ENCODE measurements around the gene ENTPD2.
"Not testable (repeated sequence)": the region's sequence is repeated elsewhere in the genome, so short reads cannot be mapped to it uniquely, and the experiment has no call there.

Gene ENTPD2

DNA sequence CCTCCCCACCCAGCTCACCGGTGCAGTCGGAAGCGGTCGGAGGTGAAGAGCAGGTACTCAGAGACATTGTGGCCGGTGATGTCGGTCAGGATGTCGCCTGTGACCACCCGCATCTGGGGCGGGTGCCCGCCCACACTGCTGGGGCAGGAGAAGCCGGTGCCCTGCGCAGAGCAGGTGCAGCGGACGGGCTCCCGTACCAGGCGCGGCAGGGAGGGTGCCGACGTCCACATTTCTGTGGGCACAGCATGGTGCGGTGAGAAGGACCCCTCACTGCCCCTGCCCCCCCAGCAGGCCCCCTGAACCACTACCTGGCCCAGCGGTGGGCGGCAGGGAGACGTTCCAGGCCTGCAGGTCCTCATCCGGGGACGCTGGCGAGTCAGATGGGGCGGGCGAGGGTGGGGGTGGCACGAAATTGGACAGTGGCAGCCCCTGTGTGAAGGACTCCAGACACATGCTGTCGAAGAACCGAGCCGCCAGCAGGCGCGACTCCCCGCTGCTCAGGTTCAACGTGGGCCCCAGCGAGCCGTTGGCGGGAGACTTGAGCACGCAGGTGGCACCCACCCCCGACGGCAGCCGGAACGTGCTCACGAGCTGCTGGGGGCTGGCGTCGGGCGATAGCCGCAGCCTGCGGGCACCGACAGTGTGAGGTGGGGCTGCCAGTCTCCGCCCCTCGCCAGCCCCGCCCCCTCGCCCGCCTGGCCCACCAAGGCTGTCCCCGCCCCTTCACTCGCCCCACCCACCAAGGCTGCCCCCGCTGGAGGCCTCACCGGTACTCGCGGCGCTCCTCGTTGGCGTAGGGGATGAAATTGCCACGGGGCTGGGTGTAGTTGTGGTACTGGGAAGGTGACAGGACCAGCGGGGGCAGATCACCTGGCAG lies 40.9 kb downstream of the ENTPD2 start:
- no peak for DNase-seq

DNA sequence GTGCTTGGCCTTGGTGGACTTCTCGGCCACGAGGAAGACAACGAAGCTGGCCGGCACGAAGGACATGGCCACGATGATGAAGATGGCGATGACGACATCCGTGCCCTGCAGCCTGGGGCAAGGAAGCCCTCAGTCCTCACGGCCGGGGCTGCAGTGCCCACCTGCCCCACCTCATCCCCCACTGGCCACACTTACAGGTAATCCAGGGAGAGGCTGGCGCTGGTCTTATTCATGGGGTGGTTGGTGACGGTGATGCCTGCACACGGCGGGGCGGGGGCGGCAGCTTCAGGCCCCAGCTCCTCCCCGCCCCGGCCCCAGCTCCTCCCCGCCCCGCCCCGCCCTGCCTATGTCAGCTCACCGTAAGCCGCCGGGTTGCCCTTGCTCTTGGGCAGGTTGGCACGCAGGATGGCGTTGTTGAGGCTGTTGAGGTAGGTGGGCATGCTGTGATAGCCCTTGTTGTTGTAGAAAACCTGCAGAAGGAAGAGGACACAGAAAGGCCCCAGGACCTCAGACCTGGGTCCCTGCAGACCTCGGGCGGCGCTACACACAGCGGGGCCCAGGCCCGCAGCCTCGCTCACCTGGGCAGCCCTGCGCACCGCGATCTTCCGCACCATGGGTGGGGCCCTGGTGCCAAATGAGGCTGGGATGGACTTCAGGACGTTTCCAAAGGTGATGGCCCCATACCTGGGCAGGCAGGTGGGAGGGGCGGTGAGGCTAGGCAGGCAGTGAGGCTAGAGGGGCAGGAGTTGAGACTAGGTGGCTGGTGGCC lies 41.8 kb downstream of the ENTPD2 start:
- no peak for DNase-seq

DNA sequence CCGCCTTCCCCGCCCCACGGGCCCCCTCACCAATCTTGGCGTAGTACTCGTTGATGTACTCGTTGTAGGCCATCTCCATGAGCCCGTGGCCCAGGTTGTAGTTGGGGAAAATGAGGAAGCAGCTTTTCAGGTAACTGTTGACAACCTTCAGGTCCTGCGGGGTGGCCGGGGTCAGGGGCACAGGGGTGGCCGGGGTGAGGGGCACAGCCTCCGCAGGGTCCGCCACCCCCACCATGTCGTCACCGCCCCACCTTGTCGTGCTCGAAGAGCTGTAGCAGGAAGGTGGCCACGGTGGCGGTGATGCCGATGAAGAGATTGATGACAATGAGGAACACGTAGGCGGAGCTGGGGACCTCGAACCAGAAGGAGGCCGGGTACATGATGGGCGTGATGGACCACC lies 42.7 kb downstream of the ENTPD2 start:
- no peak for DNase-seq

- no peak for DNase-seq
These were observed 43.7 kb downstream of the ENTPD2 start for GRCh38 chr9:137009938-137010732.

- no peak for DNase-seq
These were observed 44.6 kb downstream of the ENTPD2 start for GRCh38 chr9:137009217-137009616.

DNA sequence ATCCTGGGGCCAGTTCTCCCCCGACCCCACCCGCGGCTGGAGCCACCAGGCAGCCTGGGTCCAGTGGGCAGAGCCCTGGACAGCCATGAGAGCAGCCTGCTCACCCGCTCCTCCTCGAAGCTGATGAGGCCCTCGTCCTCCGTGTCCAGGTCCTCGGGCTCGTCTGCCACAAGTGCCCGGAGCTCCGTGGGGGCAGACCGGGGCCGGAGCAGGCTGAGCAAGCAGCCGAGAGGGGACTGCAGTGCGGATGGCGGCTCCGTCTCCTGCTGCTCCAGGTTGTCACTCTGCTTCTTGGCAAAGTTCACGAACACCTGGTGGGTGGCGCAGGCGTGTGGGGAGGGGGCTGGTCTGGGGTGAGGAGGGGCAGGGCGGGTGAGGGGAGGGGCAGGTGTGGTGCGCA lies 45.5 kb downstream of the ENTPD2 start:
- DNase-seq = no peak

- DNase-seq = no peak
These were observed 46.0 kb downstream of the ENTPD2 start for GRCh38 chr9:137007816-137008270.

DNA sequence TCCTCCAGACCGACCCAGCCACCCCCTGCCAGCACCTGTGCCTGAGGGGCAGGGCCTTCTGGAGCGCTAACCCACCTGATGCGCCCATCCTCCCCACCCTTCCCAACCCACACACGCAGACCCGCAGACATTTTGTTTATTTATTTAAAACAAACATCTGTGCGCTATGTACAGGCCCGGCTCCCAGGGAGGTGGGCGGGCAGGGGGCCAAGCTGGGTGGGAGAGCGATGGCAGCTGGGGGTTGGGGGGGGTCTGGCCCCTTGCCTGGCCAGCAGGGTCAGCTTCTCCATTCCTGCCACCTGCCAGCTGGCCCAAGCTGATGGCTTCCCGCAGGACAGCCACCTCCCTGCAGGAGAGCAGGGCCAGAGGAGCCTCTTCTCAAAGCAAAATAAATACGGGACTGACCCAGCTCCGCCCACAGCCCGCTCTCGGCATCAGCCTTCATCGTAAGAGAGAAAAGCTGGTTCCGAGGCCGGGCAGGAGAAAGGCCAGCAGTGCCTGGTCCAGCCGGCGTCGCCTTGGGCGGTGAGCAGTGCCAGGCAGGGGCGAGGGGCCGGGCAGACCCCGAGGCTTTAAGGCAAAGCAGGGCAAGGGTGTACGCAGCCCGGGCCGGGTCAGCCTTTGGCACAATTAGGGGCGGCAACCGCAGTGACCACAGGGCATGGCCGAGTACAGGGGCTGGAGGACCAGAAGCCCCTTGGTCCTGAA lies 46.6 kb downstream of the ENTPD2 start:
- no peak for DNase-seq

- DNase-seq = no peak
These were observed 47.5 kb downstream of the ENTPD2 start for GRCh38 chr9:137006116-137007003.

- not testable (repeated sequence) for DNase-seq
These were observed 49.6 kb downstream of the ENTPD2 start for GRCh38 chr9:137004285-137004684.

- no peak for DNase-seq
These were observed 51.2 kb downstream of the ENTPD2 start for GRCh38 chr9:137002646-137003041.

GRCh38 chr9:137001857-137002645 lies 51.8 kb downstream of the ENTPD2 start:
- DNase-seq = no peak

DNA sequence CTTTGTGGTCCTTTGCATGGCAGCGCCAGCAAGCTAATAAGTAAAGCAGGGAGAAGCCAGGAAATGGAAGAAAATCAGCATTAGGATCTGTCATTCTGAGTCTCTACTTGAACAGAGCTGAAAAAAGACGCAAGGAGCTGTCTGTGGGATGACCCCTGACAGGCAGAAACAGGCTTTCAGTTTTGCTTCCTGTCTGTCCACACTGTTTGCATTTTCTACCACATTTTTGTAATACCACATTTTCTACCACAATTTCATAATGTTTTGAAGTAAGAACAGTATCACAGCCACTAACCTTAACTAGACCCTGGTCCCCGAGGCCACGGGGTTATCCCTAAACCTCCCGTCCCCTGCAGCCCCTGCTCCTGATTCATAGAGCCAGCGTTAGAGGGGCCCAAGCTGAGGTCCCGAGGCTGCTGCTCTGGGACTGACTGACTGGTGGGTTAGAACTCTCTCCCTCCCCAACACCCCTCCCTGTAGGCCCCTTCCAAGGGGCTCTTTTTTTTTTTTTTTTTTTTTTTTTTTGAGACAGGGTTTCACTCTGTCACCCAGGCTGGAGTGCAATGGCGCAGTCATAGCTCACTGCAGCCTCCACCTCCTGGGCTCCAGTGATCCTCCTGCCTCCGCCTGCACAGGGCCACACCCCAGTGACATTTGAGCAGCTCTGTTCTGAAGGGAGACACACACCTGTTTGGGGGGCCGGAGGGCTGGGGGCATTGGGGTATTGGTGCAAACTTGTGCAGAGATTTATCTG lies 53.5 kb downstream of the ENTPD2 start:
- DNase-seq = peak; percentile 56

All from fibroblast of skin of right quadriceps (primary cell).